ENCODE measurements around the gene JAKMIP2. TPM values are rescaled to one million over a fixed set of nuclear protein-coding genes. Genes with fewer than 3 reads are reported as not detected.

JAKMIP2 gene
- total and polyA plus RNA-seq, 2 experiments from 2014 or later = 0.23 TPM; not detected in 1

DNA sequence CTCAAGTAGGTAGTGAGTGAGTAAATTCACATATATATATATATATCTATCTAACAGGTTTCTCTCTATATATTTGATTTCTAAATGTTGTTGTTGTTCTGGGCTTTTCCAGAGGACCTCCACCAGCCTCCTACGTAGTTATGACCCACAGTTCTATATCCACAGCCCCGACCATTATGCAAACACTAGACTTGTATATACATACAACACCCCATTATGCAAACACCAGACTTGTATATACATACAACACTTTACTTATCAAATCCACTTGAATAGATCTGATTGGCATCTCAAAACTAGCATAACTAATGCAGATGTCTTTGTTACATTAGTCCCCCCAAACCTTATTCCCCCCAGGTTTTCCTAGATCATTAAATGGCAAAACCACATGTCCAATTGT, 108.7 kb downstream of the JAKMIP2 start:
- Histone ChIP-seq H3K4me1 (ENCODE audit: insufficient read depth) (no peaks in the 10 kb centered on the region), H3K4me3 (no peak overlapping the region), H2AFZ (no peak overlapping the region), H3K9ac (no peak overlapping the region), H3F3A (ENCODE audit: insufficient read depth) (no peaks in the 10 kb centered on the region), H3K27ac (no peak overlapping the region), H3K27me3 (replicated peaks; ENCODE audit: insufficient read depth) (0 out of 2 replicates have a peak, but pooled peaks cover 9% of the 10 kb centered on the region), H4K20me1 (ENCODE audit: insufficient read depth) (no peaks in the 10 kb centered on the region), H3K4me2 (ENCODE audit: unreplicated experiment) (no peak overlapping the region), H3K9me3 (ENCODE audit: low read depth) (no peaks in the 10 kb centered on the region), H3K79me2 (ENCODE audit: insufficient read depth) (no peaks in the 10 kb centered on the region), H3K36me3 (ENCODE audit: low read depth) (no peaks in the 10 kb centered on the region), H3K9me2 (ENCODE audit: insufficient read depth) (no peaks in the 10 kb centered on the region)
- 1 to 9% methylated on average over 2 of the region's 2 CpGs for WGBS, 2 experiments (ENCODE audit: low coverage in 1 of 2, low lambda C conversion rate in 2 of 2, missing lambda C conversion rate in 2 of 2)
- TF ChIP-seq EZH2 (IDR thresholded peaks at IDR 0.05; ENCODE audit: insufficient read depth, poor library complexity, severe bottlenecking) = no peak
- in situ Hi-C loops (cut with MboI) = no loop called here
- DNase-seq = no peak

DNA sequence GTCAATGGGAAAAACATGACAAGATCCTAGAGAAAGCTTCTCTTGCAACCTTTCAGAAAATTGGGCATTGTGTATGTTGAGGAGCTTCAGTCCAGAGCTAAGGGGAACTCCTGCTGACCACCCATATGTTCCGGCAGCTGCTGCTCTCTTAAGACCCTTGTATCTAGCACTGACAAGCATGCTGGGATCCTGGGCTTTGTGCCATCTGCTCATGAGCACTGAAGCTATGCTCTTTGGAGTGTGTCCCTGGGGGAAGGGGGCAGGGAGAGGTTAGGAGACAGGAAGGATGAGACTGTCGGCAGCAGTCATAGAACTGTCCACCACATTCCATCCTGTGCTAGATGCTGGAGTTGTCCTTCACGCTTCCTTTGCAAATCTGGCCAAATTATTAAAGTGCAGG, 109.3 kb downstream of the JAKMIP2 start:
- 10 to 20% methylated on average over 3 of the region's 3 CpGs for WGBS, 2 experiments (ENCODE audit: low coverage in 1 of 2, low lambda C conversion rate in 2 of 2, missing lambda C conversion rate in 2 of 2)
- in situ Hi-C loops (cut with MboI) = no loop called here
- Histone ChIP-seq H4K20me1 (ENCODE audit: insufficient read depth) (no peaks in the 10 kb centered on the region), H3K27ac (no peak overlapping the region), H3K36me3 (ENCODE audit: low read depth) (no peaks in the 10 kb centered on the region), H3K79me2 (ENCODE audit: insufficient read depth) (no peaks in the 10 kb centered on the region), H3K4me1 (ENCODE audit: insufficient read depth) (no peaks in the 10 kb centered on the region), H3K4me2 (ENCODE audit: unreplicated experiment) (no peak overlapping the region), H3F3A (ENCODE audit: insufficient read depth) (no peaks in the 10 kb centered on the region), H3K9ac (no peak overlapping the region), H3K4me3 (no peak overlapping the region), H3K9me3 (ENCODE audit: low read depth) (no peaks in the 10 kb centered on the region), H2AFZ (no peak overlapping the region), H3K27me3 (replicated peaks; ENCODE audit: insufficient read depth) (0 out of 2 replicates have a peak, but pooled peaks cover 9% of the 10 kb centered on the region), H3K9me2 (ENCODE audit: insufficient read depth) (no peaks in the 10 kb centered on the region)
- TF ChIP-seq EZH2 (IDR thresholded peaks at IDR 0.05; ENCODE audit: insufficient read depth, poor library complexity, severe bottlenecking) = no peak
- no peak for DNase-seq

GRCh38 chr5:147671365-147671764, 111.2 kb downstream of the JAKMIP2 start:
- Histone ChIP-seq H3K9me3 (ENCODE audit: low read depth) (no peaks in the 10 kb centered on the region), H3K27me3 (replicated peaks; ENCODE audit: insufficient read depth) (0 out of 2 replicates have a peak, but pooled peaks cover 9% of the 10 kb centered on the region), H4K20me1 (ENCODE audit: insufficient read depth) (no peaks in the 10 kb centered on the region), H3K9me2 (ENCODE audit: insufficient read depth) (no peaks in the 10 kb centered on the region), H3F3A (ENCODE audit: insufficient read depth) (no peaks in the 10 kb centered on the region), H3K4me1 (ENCODE audit: insufficient read depth) (no peaks in the 10 kb centered on the region), H2AFZ (no peak overlapping the region), H3K9ac (no peak overlapping the region), H3K4me2 (ENCODE audit: unreplicated experiment) (no peak overlapping the region), H3K4me3 (no peak overlapping the region), H3K27ac (no peak overlapping the region), H3K79me2 (ENCODE audit: insufficient read depth) (no peaks in the 10 kb centered on the region), H3K36me3 (ENCODE audit: low read depth) (no peaks in the 10 kb centered on the region)
- TF ChIP-seq EZH2phosphoT487 (IDR thresholded peaks at IDR 0.05; ENCODE audit: insufficient read depth, low read depth) (no peak), EZH2 (IDR thresholded peaks at IDR 0.05; ENCODE audit: insufficient read depth, poor library complexity, severe bottlenecking) (no peak)
- DNase-seq = no peak
- WGBS, 2 experiments (ENCODE audit: low coverage in 1 of 2, low lambda C conversion rate in 2 of 2, missing lambda C conversion rate in 2 of 2) = 24% methylated on average over 6 of the region's 6 CpGs
- in situ Hi-C loops (cut with MboI) = no loop called here

DNA sequence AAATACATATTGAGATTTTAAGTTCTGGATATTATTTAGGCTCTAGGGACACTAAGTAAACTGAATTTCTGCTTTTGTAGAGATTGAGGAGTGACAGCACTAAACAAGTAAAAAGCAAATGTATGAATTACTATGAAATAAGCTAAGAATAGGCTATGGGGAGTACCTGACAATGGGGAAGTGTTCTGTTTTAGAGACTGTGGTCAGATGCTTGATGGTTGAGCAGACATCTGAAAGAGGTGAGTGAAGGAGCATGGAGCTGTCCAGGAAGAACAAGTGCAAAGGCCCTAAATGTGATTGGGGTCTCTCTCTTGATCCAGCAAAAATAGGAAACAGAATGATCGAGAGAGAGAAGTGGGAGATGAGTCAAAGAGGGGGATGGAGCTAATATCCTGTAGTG, 111.7 kb downstream of the JAKMIP2 start:
- no peaks in the 10 kb centered on the region for H3K4me1 ChIP-seq (ENCODE audit: insufficient read depth)
- H3F3A ChIP-seq (ENCODE audit: insufficient read depth) = no peaks in the 10 kb centered on the region
- 0 out of 2 replicates have a peak, but pooled peaks cover 9% of the 10 kb centered on the region for H3K27me3 ChIP-seq (replicated peaks; ENCODE audit: insufficient read depth)
- H3K36me3 ChIP-seq (ENCODE audit: low read depth) = no peaks in the 10 kb centered on the region
- no peaks in the 10 kb centered on the region for H4K20me1 ChIP-seq (ENCODE audit: insufficient read depth)
- no peak overlapping the region for H3K9ac ChIP-seq
- H3K4me3 ChIP-seq = no peak overlapping the region
- no peaks in the 10 kb centered on the region for H3K79me2 ChIP-seq (ENCODE audit: insufficient read depth)
- no peak overlapping the region for H3K4me2 ChIP-seq (ENCODE audit: unreplicated experiment)
- no peaks in the 10 kb centered on the region for H3K9me3 ChIP-seq (ENCODE audit: low read depth)
- no peak overlapping the region for H2AFZ ChIP-seq
- in situ Hi-C loops (cut with MboI) = no loop called here
- H3K9me2 ChIP-seq (ENCODE audit: insufficient read depth) = no peaks in the 10 kb centered on the region
- no peak overlapping the region for H3K27ac ChIP-seq
- DNase-seq = no peak
- TF ChIP-seq EZH2 (IDR thresholded peaks at IDR 0.05; ENCODE audit: insufficient read depth, poor library complexity, severe bottlenecking) = no peak
- no peak for TF ChIP-seq EZH2phosphoT487 (IDR thresholded peaks at IDR 0.05; ENCODE audit: insufficient read depth, low read depth)
- WGBS, 2 experiments (ENCODE audit: low coverage in 1 of 2, low lambda C conversion rate in 2 of 2, missing lambda C conversion rate in 2 of 2) = 0 to 21% methylated on average over 1 of the region's 1 CpG

All from GM23248 (cell line).